Activated CD8-positive, alpha-beta T cell treated with anti-CD3 and anti-CD28 coated beads for 36 hours (primary cell): Measurements from ENCODE around the gene FAM3C. TPM values are rescaled to one million over a fixed set of nuclear protein-coding genes. Genes with fewer than 3 reads are reported as not detected.

Source experiments
- ATAC-seq: fragments of 200-7000 bp; cut with Tn5 transposase; one replicate; pipeline ENCODE4 v1.10.0; 2021; ENCODE audit warnings: mild to moderate bottlenecking, moderate library complexity
- CTCF ChIA-PET: fragments of 350-600 bp; sonication (Branson Sonifier 250); formaldehyde crosslinking; loops from one replicate; lab custom pipeline; 2021; ENCODE audit warnings: antibody characterized with exemption; lab: Charles Lee
- POLR2A ChIA-PET: fragments of 350-600 bp; sonication (Branson Sonifier 250); formaldehyde crosslinking; loops from one replicate; lab custom pipeline; 2021; ENCODE audit warnings: antibody characterized with exemption; lab: Charles Lee
- DNase-seq: peaks from one replicate; pipeline ENCODE4 v3.0.0-alpha.2; 2020
- H3K27ac Mint-ChIP-seq: one replicate; pipeline ENCODE4 v1.8.0; 2021; ENCODE audit warnings: mild to moderate bottlenecking, mixed read lengths
- H3K27me3 Mint-ChIP-seq: one replicate; pipeline ENCODE4 v1.8.0; 2021; ENCODE audit warnings: mixed read lengths
- H3K36me3 Mint-ChIP-seq: one replicate; pipeline ENCODE4 v1.8.0; 2021; ENCODE audit warnings: low read depth, mixed read lengths
- H3K4me1 Mint-ChIP-seq: one replicate; pipeline ENCODE4 v1.8.0; 2021; ENCODE audit warnings: low read depth, mixed read lengths
- H3K4me3 Mint-ChIP-seq: one replicate; pipeline ENCODE4 v1.8.0; 2021; ENCODE audit warnings: mild to moderate bottlenecking, moderate library complexity, mixed read lengths
- H3K9me3 Mint-ChIP-seq: one replicate; pipeline ENCODE4 v1.8.0; 2021; ENCODE audit warnings: mixed read lengths
- CTCF ChIP-seq: fragments of 200-600 bp; IDR thresholded peaks from one replicate; pipeline ENCODE4 v1.8.0; 2022; ENCODE audit warnings: antibody characterized with exemption, mild to moderate bottlenecking
- intact Hi-C: fragments of 100-400 bp; cut with micrococcal nuclease; formaldehyde crosslinking; loops from one replicate; pipeline ENCODE4 v1.10.0; 2022
- total RNA-seq, 2 experiments: library from RNA; stranded (reverse); gene quantifications; one replicate each; pipeline ENCODE4 v1.2.3, GENCODE V29; 2021

The FAM3C gene
- total RNA-seq, 2 experiments from 2014 or later: 18.6 to 19.1 TPM

GRCh38 chr7:121392277-121393004 lies 3.7 kb downstream of the FAM3C start:
- Mint-ChIP-seq H3K9me3 (peaks cover 2% of the 10 kb centered on the region), H3K4me1 (peaks cover 67% of the 10 kb centered on the region), H3K4me3 (no peak overlapping the region), H3K27ac (peak overlapping the region; percentile 40), H3K36me3 (peaks cover 24% of the 10 kb centered on the region), H3K27me3 (no peaks in the 10 kb centered on the region)
- intact Hi-C loops: no loop called here
- CTCF ChIA-PET: interaction anchor here (6.0 kb wide), 1 partner anchor 9 kb away, joined by 83 read pairs; no protein-coding TSS in a partner anchor
- TF ChIP-seq CTCF: no peak
- DNase-seq (no peak), ATAC-seq (no peak)
- POLR2A ChIA-PET: interaction anchor here (0.6 kb wide), 1 partner anchor 78 kb away, joined by 3 read pairs; no protein-coding TSS in a partner anchor

- H3K9me3 Mint-ChIP-seq: peaks cover 2% of the 10 kb centered on the region
- H3K4me3 Mint-ChIP-seq: peak overlapping the region; percentile 18
- H3K27ac Mint-ChIP-seq: peak overlapping the region; percentile 52
- no peak for TF ChIP-seq CTCF
- peaks cover 67% of the 10 kb centered on the region for H3K4me1 Mint-ChIP-seq
- ChIA-PET CTCF (interaction anchor here (0.6 kb wide), 1 partner anchor 568 kb away, joined by 3 read pairs; no protein-coding TSS in a partner anchor), POLR2A (interaction anchor here (1.1 kb wide), 1 partner anchor 14 kb away, joined by 3 read pairs; no protein-coding TSS in a partner anchor)
- peaks cover 24% of the 10 kb centered on the region for H3K36me3 Mint-ChIP-seq
- no peaks in the 10 kb centered on the region for H3K27me3 Mint-ChIP-seq
- ATAC-seq (no peak), DNase-seq (no peak)
- intact Hi-C loops: no loop called here
These were observed 4.4 kb downstream of the FAM3C start for GRCh38 chr7:121391686-121392085.

GRCh38 chr7:121390617-121391016 lies 5.5 kb downstream of the FAM3C start:
- no peak for TF ChIP-seq CTCF
- DNase-seq (no peak), ATAC-seq (no peak)
- ChIA-PET CTCF (no interaction called here), POLR2A (interaction anchor here (1.1 kb wide), 1 partner anchor 15 kb away, joined by 3 read pairs; no protein-coding TSS in a partner anchor)
- H3K27me3 Mint-ChIP-seq: no peaks in the 10 kb centered on the region
- no peak overlapping the region for H3K4me3 Mint-ChIP-seq
- no peak overlapping the region for H3K27ac Mint-ChIP-seq
- peaks cover 73% of the 10 kb centered on the region for H3K4me1 Mint-ChIP-seq
- H3K36me3 Mint-ChIP-seq: peaks cover 24% of the 10 kb centered on the region
- H3K9me3 Mint-ChIP-seq: peaks cover 2% of the 10 kb centered on the region
- intact Hi-C loops: no loop called here

- Mint-ChIP-seq H3K4me3 (no peak overlapping the region), H3K27me3 (no peaks in the 10 kb centered on the region), H3K4me1 (peaks cover 78% of the 10 kb centered on the region), H3K9me3 (peaks cover 2% of the 10 kb centered on the region), H3K27ac (no peak overlapping the region), H3K36me3 (peaks cover 24% of the 10 kb centered on the region)
- DNase-seq (no peak), ATAC-seq (no peak)
- ChIA-PET POLR2A (interaction anchor here (1.0 kb wide), 1 partner anchor 10 kb away, joined by 3 read pairs; no protein-coding TSS in a partner anchor), CTCF (interaction anchor here (1.2 to 2.8 kb wide), 3 partner anchors 8 to 23 kb away, joined by 4 to 18 read pairs (median 10); no protein-coding TSS in a partner anchor)
- intact Hi-C loops: no loop called here
- TF ChIP-seq CTCF: no peak
These were observed 6.0 kb downstream of the FAM3C start for GRCh38 chr7:121390109-121390508.

GRCh38 chr7:121388950-121389349 lies 7.2 kb downstream of the FAM3C start:
- peaks cover 82% of the 10 kb centered on the region for H3K4me1 Mint-ChIP-seq
- H3K9me3 Mint-ChIP-seq: peaks cover 2% of the 10 kb centered on the region
- no peak overlapping the region for H3K4me3 Mint-ChIP-seq
- no peaks in the 10 kb centered on the region for H3K27me3 Mint-ChIP-seq
- no peak for ATAC-seq
- ChIA-PET POLR2A (interaction anchor here (1.0 kb wide), 1 partner anchor 9 kb away, joined by 3 read pairs; no protein-coding TSS in a partner anchor), CTCF (interaction anchor here (1.0 to 10.8 kb wide), 6 partner anchors 7 to 49 kb away, joined by 3 to 83 read pairs (median 10); partner anchors contain the start of gene FAM3C)
- no peak for TF ChIP-seq CTCF
- H3K36me3 Mint-ChIP-seq: peaks cover 25% of the 10 kb centered on the region
- intact Hi-C loops: loop anchor here (5.0 kb wide), 1 partner anchor 143 kb away; no protein-coding TSS in a partner anchor
- no peak for DNase-seq
- no peak overlapping the region for H3K27ac Mint-ChIP-seq
